IMR-90 (cell line): ENCODE measurements around the gene C3orf49. TPM values are rescaled to one million over a fixed set of nuclear protein-coding genes. Genes with fewer than 3 reads are reported as not detected.
A peak's percentile ranks its signal among the peaks of the same experiment; 100 is the strongest.

Source experiments
- ATAC-seq: fragments of 200-7000 bp; cut with Tn5 transposase; 2 replicates; pipeline ENCODE4 v1.9.1; 2020; ENCODE audit warnings: low read depth, mild to moderate bottlenecking, moderate library complexity
- BruUV-seq: library from RNA; stranded (reverse); fragments of 400-500 nt; replicated peaks from 2 replicates; lab custom pipeline; 2021; lab: Mats Ljungman, UMichigan
- CTCF ChIA-PET: fragments of 300-600 bp; formaldehyde crosslinking; extraction: SDS; loops from one replicate; lab custom pipeline; 2021; ENCODE audit warnings: antibody characterized with exemption; lab: Yijun Ruan, JAX
- POLR2A ChIA-PET: fragments of 300-600 bp; sonication (Branson Sonifier 250); formaldehyde crosslinking; loops from one replicate; lab custom pipeline; 2022; ENCODE audit warnings: antibody characterized with exemption; ENCODE audit not compliant: unreplicated experiment; lab: Charles Lee
- DNase-seq: peaks from one replicate; pipeline ENCODE4 v3.0.0; 2013
- H2AFZ ChIP-seq: replicated peaks from 2 replicates; pipeline ENCODE3; 2013; ENCODE audit warnings: low read length, mild to moderate bottlenecking; ENCODE audit not compliant: poor library complexity
- H2AK5ac ChIP-seq: 2 replicates; pipeline ENCODE4 v1.6.1; 2013; ENCODE audit warnings: low read depth, low read length, inconsistent platforms
- H2AK9ac ChIP-seq: replicated peaks from 2 replicates; pipeline ENCODE3; 2013; ENCODE audit warnings: mild to moderate bottlenecking, low read depth, low read length, moderate library complexity; ENCODE audit not compliant: poor library complexity
- H2BK120ac ChIP-seq: 2 replicates; pipeline ENCODE4 v1.6.1; 2013; ENCODE audit warnings: low read depth, low read length, inconsistent platforms
- H2BK15ac ChIP-seq: 3 replicates; pipeline ENCODE4 v1.6.1; 2013; ENCODE audit warnings: low read depth, low read length, inconsistent platforms
- H2BK20ac ChIP-seq: 2 replicates; pipeline ENCODE4 v1.6.1; 2013; ENCODE audit warnings: low read depth, mild to moderate bottlenecking, inconsistent platforms, low read length, moderate library complexity
- H2BK5ac ChIP-seq: 2 replicates; pipeline ENCODE4 v1.6.1; 2013; ENCODE audit warnings: mild to moderate bottlenecking, low read depth, low read length, inconsistent platforms; ENCODE audit not compliant: poor library complexity, severe bottlenecking
- H3K14ac ChIP-seq: replicated peaks from 2 replicates; pipeline ENCODE4 v1.6.1; 2013; ENCODE audit warnings: low read depth, low read length, inconsistent platforms
- H3K18ac ChIP-seq: 2 replicates; pipeline ENCODE4 v1.6.1; 2013; ENCODE audit warnings: low read depth, low read length, control low read depth
- H3K23ac ChIP-seq: 2 replicates; pipeline ENCODE4 v1.6.1; 2013; ENCODE audit warnings: low read depth, low read length, inconsistent platforms
- H3K27ac ChIP-seq: 2 replicates; pipeline ENCODE4 v1.5.1; 2013; ENCODE audit warnings: mild to moderate bottlenecking, control low read depth, low read length; ENCODE audit not compliant: insufficient read depth
- H3K27me3 ChIP-seq: 2 replicates; pipeline ENCODE4 v1.6.1; 2013; ENCODE audit warnings: low read length; ENCODE audit not compliant: control insufficient read depth, insufficient read depth
- H3K36me3 ChIP-seq: 2 replicates; pipeline ENCODE4 v1.6.1; 2013; ENCODE audit warnings: low read length, mixed read lengths; ENCODE audit not compliant: control insufficient read depth, insufficient read depth
- H3K4ac ChIP-seq: 2 replicates; pipeline ENCODE4 v1.6.1; 2013; ENCODE audit warnings: low read depth, low read length, inconsistent platforms
- H3K4me1 ChIP-seq: 2 replicates; pipeline ENCODE4 v1.6.1; 2013; ENCODE audit warnings: low read length, mixed read lengths; ENCODE audit not compliant: control insufficient read depth, insufficient read depth
- H3K4me2 ChIP-seq: 2 replicates; pipeline ENCODE4 v1.6.1; 2013; ENCODE audit warnings: low read depth, mild to moderate bottlenecking, control low read depth, low read length, moderate library complexity
- H3K4me3 ChIP-seq: 2 replicates; pipeline ENCODE4 v1.5.1; 2013; ENCODE audit warnings: low read depth, mild to moderate bottlenecking, control low read depth, low read length, moderate library complexity; ENCODE audit not compliant: insufficient read depth
- H3K56ac ChIP-seq: 2 replicates; pipeline ENCODE4 v1.6.1; 2013; ENCODE audit warnings: low read length, inconsistent platforms; ENCODE audit not compliant: insufficient read depth; ENCODE audit errors: extremely low read depth
- H3K79me1 ChIP-seq, 2 experiments: 2 replicates each; pipeline ENCODE4 v1.6.1; 2013; ENCODE audit warnings: low read length in 2 of 2, inconsistent platforms in 1 of 2, low read depth in 1 of 2
- H3K9ac ChIP-seq: 2 replicates; pipeline ENCODE4 v1.6.1; 2013; ENCODE audit warnings: low read depth, low read length, control low read depth
- H3K9me1 ChIP-seq: 2 replicates; pipeline ENCODE4 v1.6.1; 2013; ENCODE audit warnings: low read length, inconsistent platforms; ENCODE audit not compliant: insufficient read depth
- H3K9me3 ChIP-seq: 2 replicates; pipeline ENCODE4 v1.6.1; 2013; ENCODE audit warnings: low read length; ENCODE audit not compliant: control insufficient read depth, insufficient read depth
- H4K20me1 ChIP-seq: 2 replicates; pipeline ENCODE4 v1.6.1; 2013; ENCODE audit warnings: low read length, inconsistent platforms; ENCODE audit not compliant: insufficient read depth
- H4K5ac ChIP-seq: 2 replicates; pipeline ENCODE4 v1.6.1; 2013; ENCODE audit warnings: mild to moderate bottlenecking, low read depth, low read length, control low read depth
- H4K8ac ChIP-seq, 2 experiments: 2 replicates each; pipeline ENCODE4 v1.6.1; 2013; ENCODE audit warnings: low read depth in 2 of 2, low read length in 2 of 2, control low read depth in 1 of 2, inconsistent platforms in 1 of 2
- H4K91ac ChIP-seq: 2 replicates; pipeline ENCODE4 v1.6.1; 2013; ENCODE audit warnings: low read depth, low read length, inconsistent platforms; ENCODE audit not compliant: insufficient read depth
- CHD1 ChIP-seq: IDR thresholded peaks from 2 replicates; pipeline ENCODE4 v1.6.1; 2012; ENCODE audit warnings: low read depth, low read length, improper control_type of control experiment
- WGBS, 2 experiments: methylation state at CpG; one replicate each; pipeline versions ENCODE4 v1.1.5 to v1.1.7; 2013; ENCODE audit warnings: missing lambda C conversion rate in 2 of 2; ENCODE audit not compliant: insufficient read length in 1 of 2; ENCODE audit errors: extremely low coverage in 2 of 2; 5-methylcytosine and 5-hydroxymethylcytosine counted together
- dilution Hi-C: fragments of 300-500 bp; cut with HindIII; formaldehyde crosslinking; loops from one replicate; pipeline ENCODE4 v1.14.3; 2018; ENCODE audit warnings: low sequenced_read_pairs; ENCODE audit not compliant: unreplicated experiment
- in situ Hi-C: fragments of 300-500 bp; cut with MboI; formaldehyde crosslinking; loops from 3 replicates; pipeline ENCODE4 v1.14.3; 2019; ENCODE audit warnings: low sequenced_read_pairs, inconsistent platforms, mixed read lengths
- intact Hi-C: fragments of 100-400 bp; cut with micrococcal nuclease; formaldehyde crosslinking; loops from 2 replicates; pipeline ENCODE4 v1.10.0; 2022
- polyA plus RNA-seq, 3 experiments: library from polyadenylated mRNA; depleted of rRNA; stranded (reverse); fragments of >200 nt; gene quantifications; 2 replicates each; pipeline ENCODE4 v1.2.3, GENCODE V29; 2012; ENCODE audit warnings: low replicate concordance in 1 of 3
- total RNA-seq: library from RNA; depleted of rRNA; stranded (reverse); fragments of >200 nt; gene quantifications from 2 replicates; pipeline ENCODE4 v1.2.3, GENCODE V29; 2012; rRNA removed

C3orf49 gene
- total and polyA plus RNA-seq, 2 of the 4 experiments (the other 2 are of a cell fraction), result not detected

- dilution Hi-C loops (no loop called here), in situ Hi-C loops (no loop called here), intact Hi-C loops (no loop called here)
- Histone ChIP-seq H3K27me3 (no peaks in the 10 kb centered on the region), H3K4me2 (peak overlapping the region; percentile 83), H3K9me3 (no peaks in the 10 kb centered on the region), H4K20me1 (peaks cover 14% of the 10 kb centered on the region; the same call in 1 of the 2 replicates), H2BK120ac (no peak overlapping the region), H2BK5ac (no peak overlapping the region), H3K4me3 (no peak overlapping the region), H3K9me1 (peaks cover 3% of the 10 kb centered on the region; the same call in 1 of the 2 replicates), H4K8ac (no peak overlapping the region), H3K18ac (no peak overlapping the region), H3K23ac (peak overlapping the region; percentile 48), H2AK5ac (no peak overlapping the region), H3K36me3 (peaks cover 14% of the 10 kb centered on the region), H2AK9ac (no peak overlapping the region), H3K4ac (no peak overlapping the region), H2BK15ac (no peak overlapping the region), H3K4me1 (peaks cover 3% of the 10 kb centered on the region), H3K9ac (no peak overlapping the region), H3K27ac (no peak overlapping the region), H2AFZ (no peak overlapping the region), H4K5ac (no peak overlapping the region), H4K91ac (no peak overlapping the region), H2BK20ac (no peak overlapping the region), H3K56ac (no peak overlapping the region), H3K14ac (peak overlapping the region; percentile 65; the same call in 1 of the 2 replicates), H3K79me1 (peaks cover 30 to 58% of the 10 kb centered on the region in 2 experiments)
- WGBS, 2 experiments, result no CpG with 5 or more reads among the region's 1 CpG
- no TSS peak for BruUV-seq
- ChIA-PET POLR2A (no interaction called here), CTCF (no interaction called here)
- peak; percentile 35 for DNase-seq
- ATAC-seq, result peak; percentile 79
- no peak for TF ChIP-seq CHD1
These were observed 77.4 kb downstream of the C3orf49 start for GRCh38 chr3:63896332-63897030.

Other genes starting within 250 kb of the C3orf49 start
- not detected in 2 replicates for gene SNTN, start 166.6 kb upstream of the C3orf49 start, total RNA-seq
- gene SNTN, start 166.6 kb upstream of the C3orf49 start, polyA plus RNA-seq (2012; rRNA removed), result not detected in 2 replicates
- gene THOC7, start 44.5 kb downstream of the C3orf49 start, total RNA-seq, result 25.8 and 51.7 TPM in 2 replicates
- gene THOC7, start 44.5 kb downstream of the C3orf49 start, polyA plus RNA-seq (2012; rRNA removed), result 43.5 and 55.9 TPM in 2 replicates
- gene ATXN7, start 44.6 kb downstream of the C3orf49 start, total RNA-seq, result 11.9 and 13.6 TPM in 2 replicates
- gene ATXN7, start 44.6 kb downstream of the C3orf49 start, polyA plus RNA-seq (2012; rRNA removed), result 8.6 and 11.3 TPM in 2 replicates
- gene SCAANT1, start 93.1 kb downstream of the C3orf49 start, total RNA-seq, result not detected in 2 replicates
- not detected in 2 replicates for gene SCAANT1, start 93.1 kb downstream of the C3orf49 start, polyA plus RNA-seq (2012; rRNA removed)
- gene PSMD6, start 204.2 kb downstream of the C3orf49 start, total RNA-seq, result 91.8 and 144 TPM in 2 replicates
- 86.6 and 87.0 TPM in 2 replicates for gene PSMD6, start 204.2 kb downstream of the C3orf49 start, polyA plus RNA-seq (2012; rRNA removed)